NOMO-1 treated with DMSO at 0.1 percent for 48 hours (cell line): Measurements from ENCODE around the gene PLSCR4.
A peak's percentile ranks its signal among the peaks of the same experiment; 100 is the strongest.
"Not testable (repeated sequence)": the region's sequence is repeated elsewhere in the genome, so short reads cannot be mapped to it uniquely, and the experiment has no call there.

ENCODE experiments used
- DNase-seq: peaks from one replicate; lab custom pipeline; 2025; ENCODE audit not compliant: unreplicated experiment; lab: John Stamatoyannopoulos, UW

Gene PLSCR4

GRCh38 chr3:146249921-146250320 is 984 bp downstream of the PLSCR4 start:
- no peak for DNase-seq

- DNase-seq = no peak
Observed at GRCh38 chr3:146247911-146248310, 3.0 kb downstream of the PLSCR4 start.

GRCh38 chr3:146246526-146246925 is 4.4 kb downstream of the PLSCR4 start:
- no peak for DNase-seq

GRCh38 chr3:146243559-146243958 is 7.3 kb downstream of the PLSCR4 start:
- no peak for DNase-seq

GRCh38 chr3:146241523-146242240 is 9.2 kb downstream of the PLSCR4 start:
- no peak for DNase-seq

- DNase-seq = no peak
Observed at GRCh38 chr3:146233487-146233886, 17.4 kb downstream of the PLSCR4 start.

- no peak for DNase-seq
Observed at GRCh38 chr3:146227486-146227885, 23.4 kb downstream of the PLSCR4 start.

- DNase-seq = no peak
Observed at GRCh38 chr3:146226881-146227280, 24.0 kb downstream of the PLSCR4 start.

GRCh38 chr3:146225458-146225857 is 25.4 kb downstream of the PLSCR4 start:
- not testable (repeated sequence) for DNase-seq

GRCh38 chr3:146223401-146224373 is 27.2 kb downstream of the PLSCR4 start:
- DNase-seq = no peak

- DNase-seq = no peak
Observed at GRCh38 chr3:146222204-146223046, 28.5 kb downstream of the PLSCR4 start.

- no peak for DNase-seq
Observed at GRCh38 chr3:146221276-146221675, 29.6 kb downstream of the PLSCR4 start.

GRCh38 chr3:146218880-146219866 is 31.7 kb downstream of the PLSCR4 start:
- peak; percentile 37 for DNase-seq

- no peak for DNase-seq
Observed at GRCh38 chr3:146217324-146217723, 33.6 kb downstream of the PLSCR4 start.

GRCh38 chr3:146214493-146214892 is 36.4 kb downstream of the PLSCR4 start:
- DNase-seq = no peak

- no peak for DNase-seq
Observed at GRCh38 chr3:146209371-146209770, 41.5 kb downstream of the PLSCR4 start.

- no peak for DNase-seq
Observed at GRCh38 chr3:146203776-146204175, 47.1 kb downstream of the PLSCR4 start.

- DNase-seq = no peak
Observed at GRCh38 chr3:146200461-146201220, 50.3 kb downstream of the PLSCR4 start.

- no peak for DNase-seq
Observed at GRCh38 chr3:146199762-146200161, 51.1 kb downstream of the PLSCR4 start.
